GM12872 (cell line): Measurements from ENCODE around the gene RGR.

Experiments used
- TF ChIP-seq, protein P1 (sequence below): IDR thresholded peaks from 3 replicates; pipeline ENCODE4 v1.5.1; 2011; ENCODE audit warnings: low read depth, mild to moderate bottlenecking, low read length, moderate library complexity; ENCODE audit not compliant: insufficient read depth

Gene RGR

DNA sequence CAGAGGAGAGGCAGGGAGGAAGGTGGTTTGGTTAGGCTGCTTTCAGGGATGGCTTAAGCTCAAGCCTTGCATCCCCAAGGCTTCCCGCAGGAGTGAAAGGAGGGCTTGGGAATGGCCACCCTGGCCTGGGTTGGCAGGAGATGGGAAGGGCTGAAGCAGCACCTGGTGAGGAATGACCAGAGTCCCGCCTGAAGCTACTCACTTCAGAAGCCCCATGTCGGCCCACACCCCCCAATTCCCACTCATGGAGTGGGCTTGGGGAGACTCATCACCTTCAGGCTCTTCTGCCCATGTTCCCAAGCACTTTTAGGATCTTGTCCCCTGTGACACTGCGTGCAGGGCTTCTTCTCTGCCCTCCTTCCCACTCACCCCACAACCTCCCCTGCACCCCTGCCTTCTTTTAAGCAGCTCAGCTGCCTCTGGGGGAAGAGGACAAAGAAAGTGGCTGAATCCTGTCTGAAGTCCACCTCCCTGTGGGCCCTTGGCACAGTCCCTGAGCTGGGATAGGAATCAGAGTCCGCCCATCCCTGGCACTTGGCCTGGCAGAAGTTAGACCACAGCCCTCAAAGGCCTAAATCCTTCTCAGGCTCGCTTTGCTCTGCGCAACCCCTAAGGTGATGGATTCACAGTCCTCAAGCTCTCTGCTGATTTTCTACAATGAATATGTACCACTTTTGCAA lies 16.5 kb downstream of the RGR start:
- TF ChIP-seq, protein P1, sequence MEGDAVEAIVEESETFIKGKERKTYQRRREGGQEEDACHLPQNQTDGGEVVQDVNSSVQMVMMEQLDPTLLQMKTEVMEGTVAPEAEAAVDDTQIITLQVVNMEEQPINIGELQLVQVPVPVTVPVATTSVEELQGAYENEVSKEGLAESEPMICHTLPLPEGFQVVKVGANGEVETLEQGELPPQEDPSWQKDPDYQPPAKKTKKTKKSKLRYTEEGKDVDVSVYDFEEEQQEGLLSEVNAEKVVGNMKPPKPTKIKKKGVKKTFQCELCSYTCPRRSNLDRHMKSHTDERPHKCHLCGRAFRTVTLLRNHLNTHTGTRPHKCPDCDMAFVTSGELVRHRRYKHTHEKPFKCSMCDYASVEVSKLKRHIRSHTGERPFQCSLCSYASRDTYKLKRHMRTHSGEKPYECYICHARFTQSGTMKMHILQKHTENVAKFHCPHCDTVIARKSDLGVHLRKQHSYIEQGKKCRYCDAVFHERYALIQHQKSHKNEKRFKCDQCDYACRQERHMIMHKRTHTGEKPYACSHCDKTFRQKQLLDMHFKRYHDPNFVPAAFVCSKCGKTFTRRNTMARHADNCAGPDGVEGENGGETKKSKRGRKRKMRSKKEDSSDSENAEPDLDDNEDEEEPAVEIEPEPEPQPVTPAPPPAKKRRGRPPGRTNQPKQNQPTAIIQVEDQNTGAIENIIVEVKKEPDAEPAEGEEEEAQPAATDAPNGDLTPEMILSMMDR, result no peak

DNA sequence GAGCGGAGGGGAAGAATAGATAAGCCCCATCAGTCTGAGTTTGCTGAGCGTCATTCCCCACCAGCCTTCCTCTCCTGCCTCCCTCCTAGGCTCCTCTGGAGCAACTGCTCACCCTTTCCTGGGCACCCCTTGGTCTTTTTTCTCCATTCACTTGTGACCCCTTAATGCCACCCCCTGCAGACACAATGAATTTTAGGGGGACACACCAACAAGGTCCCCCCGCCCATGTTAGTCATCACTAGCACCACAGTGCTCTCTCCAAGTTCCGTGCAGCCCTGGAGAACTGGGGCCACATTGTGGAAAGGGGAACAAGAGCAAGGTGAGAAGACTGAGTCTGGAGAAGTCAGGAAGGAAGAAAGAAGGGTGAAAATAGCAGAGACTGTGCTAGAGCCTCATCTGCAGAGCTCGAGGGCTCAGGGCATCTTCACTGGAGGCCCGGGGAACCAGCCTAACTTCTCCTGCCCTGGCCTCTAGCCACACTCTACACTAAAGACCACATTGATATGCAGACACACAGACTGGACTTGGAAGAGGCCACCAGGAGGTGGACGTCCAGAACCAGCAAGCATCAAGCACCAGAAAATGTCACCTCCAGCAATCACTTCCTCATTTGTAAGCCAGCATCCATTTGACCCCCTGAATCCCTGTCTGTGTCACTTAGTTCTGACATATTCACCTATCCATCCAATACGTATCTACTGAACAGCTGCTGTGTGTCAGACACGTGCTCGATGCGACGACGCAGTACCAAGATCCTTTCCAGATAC lies 17.5 kb downstream of the RGR start:
- TF ChIP-seq, protein P1, result no peak

DNA sequence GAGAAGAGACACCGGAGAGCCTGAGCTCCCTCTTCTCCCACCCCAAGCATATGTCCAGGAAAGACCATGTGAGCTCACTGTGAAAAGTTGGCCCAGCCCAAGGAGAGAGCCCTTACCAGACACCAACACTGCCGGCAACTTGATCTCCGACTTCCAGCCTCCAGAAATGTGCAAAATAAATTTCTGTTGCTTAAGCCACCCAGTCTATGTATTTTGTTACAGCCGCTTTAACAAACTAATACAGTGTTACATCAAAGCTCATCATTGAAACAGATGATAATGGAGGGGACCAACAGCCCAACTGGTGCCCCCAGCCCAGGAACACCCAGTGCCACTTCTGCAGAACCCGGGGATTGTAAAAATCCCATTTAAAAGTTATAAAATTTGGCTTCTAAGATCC lies 18.9 kb downstream of the RGR start:
- TF ChIP-seq, protein P1, result no peak

DNA sequence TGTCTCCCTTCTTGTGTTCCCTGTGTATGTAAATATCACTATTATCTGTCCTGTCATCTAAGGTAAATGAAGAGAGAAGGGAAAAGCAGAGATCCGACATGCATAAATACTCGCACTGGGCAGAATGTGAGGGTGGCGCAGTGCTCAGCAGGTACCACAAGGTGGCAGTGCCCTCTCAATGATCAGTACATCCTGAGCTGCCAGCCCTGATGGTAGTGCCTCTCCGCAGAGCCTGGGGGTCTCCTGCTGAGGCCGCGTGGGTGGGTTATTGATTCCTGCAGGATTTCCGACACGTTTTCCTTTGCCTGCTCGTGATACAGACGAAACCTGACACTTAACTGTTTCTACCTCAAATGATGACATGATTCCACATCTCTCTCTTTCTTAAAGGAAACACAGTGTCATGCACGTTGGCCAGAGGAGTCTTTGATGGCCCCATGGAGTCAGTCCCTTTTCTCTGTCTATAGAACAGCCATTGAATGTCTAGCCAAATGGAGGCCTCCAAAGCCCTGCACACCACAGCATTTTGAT lies 19.8 kb downstream of the RGR start:
- TF ChIP-seq, protein P1, result peak; percentile 97

DNA sequence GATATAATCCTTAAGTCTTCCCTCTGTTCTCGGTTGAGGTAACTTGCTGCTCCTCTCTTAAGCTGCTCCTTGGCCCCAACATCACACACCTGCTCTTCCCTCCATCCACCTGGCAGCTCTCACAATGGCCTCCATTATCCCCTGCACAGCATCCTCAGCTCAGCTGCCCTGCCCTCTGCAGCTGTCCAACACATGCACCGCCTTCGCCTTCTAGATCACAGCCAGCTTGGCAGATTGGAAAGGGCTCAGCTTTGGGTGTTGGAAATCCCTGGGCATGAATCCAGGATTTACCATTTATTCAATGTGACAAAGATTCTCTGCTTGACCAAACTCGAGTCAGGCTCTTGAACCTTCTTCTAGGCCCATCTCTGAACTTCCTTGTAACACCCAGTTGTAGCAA lies 20.6 kb downstream of the RGR start:
- TF ChIP-seq, protein P1, result no peak

DNA sequence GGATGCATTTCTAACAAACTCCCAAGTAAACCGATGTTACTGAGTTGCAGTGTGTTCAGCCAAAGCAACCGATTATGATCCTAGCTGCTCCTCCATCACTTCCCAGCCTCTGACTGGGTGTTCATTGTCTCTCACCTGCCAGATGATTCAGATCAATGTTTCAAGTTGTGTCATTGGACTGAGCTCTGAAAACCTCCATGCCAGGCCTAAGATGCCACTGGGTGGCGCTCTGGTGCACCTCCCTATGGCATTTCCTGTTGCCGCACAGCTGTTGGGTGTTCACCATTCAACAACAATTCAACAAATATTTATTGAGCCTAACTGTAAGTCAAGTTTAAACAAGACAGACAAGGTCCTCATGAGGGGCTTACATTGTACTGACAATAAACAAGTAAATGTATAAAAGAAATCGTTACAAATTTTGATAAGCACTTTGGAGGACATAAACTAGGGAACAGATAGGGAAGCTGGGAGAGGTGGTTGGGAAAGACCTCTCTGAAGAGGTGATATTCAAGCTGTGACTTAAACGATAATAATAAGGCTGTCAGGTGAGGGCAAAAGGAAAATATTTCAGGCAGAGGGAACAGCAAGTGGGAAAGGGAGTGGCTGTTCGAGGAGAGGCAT lies 22.8 kb downstream of the RGR start:
- TF ChIP-seq, protein P1, result peak; percentile 67

DNA sequence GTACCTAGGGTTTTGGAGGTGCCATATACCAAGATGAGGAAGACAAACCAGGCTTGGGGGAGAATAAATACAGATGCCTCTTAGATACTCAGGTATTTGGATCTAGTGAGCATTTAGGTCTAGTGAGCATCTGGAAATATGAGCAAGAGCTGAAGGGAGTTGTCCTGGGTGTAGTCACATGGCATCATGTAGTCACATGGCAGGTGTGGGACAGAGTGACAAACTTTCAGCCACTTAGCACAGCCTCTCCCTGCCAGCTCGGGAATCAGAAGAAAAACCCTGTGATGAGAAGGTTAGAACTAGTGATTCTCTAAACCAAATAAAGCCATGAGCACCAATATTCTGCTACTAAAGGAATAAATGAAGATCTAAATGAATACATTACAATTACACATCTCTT lies 24.3 kb downstream of the RGR start:
- TF ChIP-seq, protein P1, result no peak
